Gastroesophageal sphincter (tissue), 4 donors: ENCODE measurements around the gene IFT80. TPM values are rescaled to one million over a fixed set of nuclear protein-coding genes. Genes with fewer than 3 reads are reported as not detected.

Source experiments
- ATAC-seq: fragments of 150-250 bp; one replicate; pipeline ENCODE4 v1.9.1; 2016; ENCODE audit warnings: mild to moderate bottlenecking, moderate library complexity
- H3K27ac ChIP-seq, 4 donors: fragments of 200-600 bp; sonication (generic) in 3 of 4; 1 replicate in 3 of 4; 2 replicates in 1 of 4; pipeline ENCODE4 v1.5.1; 2016 to 2019
- H3K27me3 ChIP-seq: fragments of 200-600 bp; sonication (generic); one replicate; pipeline ENCODE4 v1.5.1; 2019
- H3K36me3 ChIP-seq, 2 donors: fragments of 200-600 bp; sonication (generic); one replicate each; pipeline ENCODE4 v1.5.1; 2019; ENCODE audit warnings: control low read depth in 1 of 2
- H3K4me1 ChIP-seq, 3 donors: fragments of 200-600 bp; sonication (generic); 1 replicate in 2 of 3; 2 replicates in 1 of 3; pipeline ENCODE4 v1.5.1; 2016 to 2019; ENCODE audit warnings: control low read depth in 2 of 3
- H3K4me3 ChIP-seq, 2 donors: fragments of 200-600 bp; sonication (generic); one replicate each; pipeline ENCODE4 v1.5.1; 2019; ENCODE audit warnings: mild to moderate bottlenecking in 1 of 2, moderate library complexity in 1 of 2
- H3K9me3 ChIP-seq, 3 donors: fragments of 200-600 bp; sonication (generic); one replicate each; pipeline ENCODE4 v1.5.1; 2017 to 2019; ENCODE audit warnings: control low read depth in 2 of 3
- CTCF ChIP-seq, 4 experiments: fragments of 200-600 bp in 2 of 4; fragments of 450-650 bp in 2 of 4; sonication (generic) in 1 of 4; IDR thresholded peaks; one replicate each; pipeline ENCODE4 v1.5.1; 2017 to 2019; ENCODE audit warnings: antibody characterized with exemption in 4 of 4, mild to moderate bottlenecking in 2 of 4, moderate library complexity in 2 of 4
- EP300 ChIP-seq: sonication (generic); formaldehyde crosslinking; IDR thresholded peaks from one replicate; pipeline ENCODE4 v1.6.1; 2017; ENCODE audit warnings: antibody characterized with exemption, mild to moderate bottlenecking
- POLR2A ChIP-seq, 2 donors: fragments of 450-650 bp; IDR thresholded peaks; one replicate each; pipeline ENCODE4 v1.6.1; 2017; ENCODE audit warnings: antibody characterized with exemption in 2 of 2, mild to moderate bottlenecking in 2 of 2, moderate library complexity in 1 of 2
- POLR2AphosphoS5 ChIP-seq: sonication (generic); formaldehyde crosslinking; IDR thresholded peaks from one replicate; pipeline ENCODE4 v1.6.1; 2017; ENCODE audit warnings: antibody characterized with exemption
- WGBS, 2 donors: methylation state at CpG; one replicate each; pipeline ENCODE4 v1.1.5; 2018; ENCODE audit warnings: low coverage in 1 of 2; 5-methylcytosine and 5-hydroxymethylcytosine counted together
- small RNA-seq, 4 donors: library from RNA; depleted of rRNA; stranded (forward); fragments of <200 nt; gene quantifications; one replicate each; pipeline ENCODE3, GENCODE V24; 2016
- total RNA-seq, 4 donors: library from RNA; depleted of rRNA; stranded (reverse); fragments of >200 nt; gene quantifications; one replicate each; pipeline ENCODE4 v1.1.0, GENCODE V29; 2016

The IFT80 gene
- total RNA-seq, 4 donors from 2014 or later, result 14.9 to 36.6 (median 20.1) TPM

- TF ChIP-seq EP300, result no peak
- TF ChIP-seq POLR2A (IDR thresholded peaks at IDR 0.05), result no peak
- no peak for TF ChIP-seq CTCF (IDR thresholded peaks at IDR 0.05)
- no peak for TF ChIP-seq POLR2AphosphoS5
- H3K27me3 ChIP-seq, result no peaks in the 10 kb centered on the region
- ATAC-seq, result no peak
- no peaks in the 10 kb centered on the region for H3K36me3 ChIP-seq
- no peak overlapping the region for H3K27ac ChIP-seq
- H3K9me3 ChIP-seq, result no peaks in the 10 kb centered on the region
- WGBS, 2 donors, result 66 to 79% methylated on average over 2 to 3 of the region's 4 CpGs
- no peaks in the 10 kb centered on the region for H3K4me1 ChIP-seq
- no peak overlapping the region for H3K4me3 ChIP-seq
These were observed 181.3 kb downstream of the IFT80 start for GRCh38 chr3:160217675-160218074.

- no peaks in the 10 kb centered on the region for H3K27me3 ChIP-seq
- 70 to 100% methylated on average over 1 of the region's 1 CpG for WGBS, 2 donors
- no peak overlapping the region for H3K4me3 ChIP-seq
- H3K4me1 ChIP-seq, result no peaks in the 10 kb centered on the region
- TF ChIP-seq EP300 (no peak), POLR2A (IDR thresholded peaks at IDR 0.05) (no peak), CTCF (IDR thresholded peaks at IDR 0.05) (no peak), POLR2AphosphoS5 (no peak)
- no peaks in the 10 kb centered on the region for H3K36me3 ChIP-seq
- H3K9me3 ChIP-seq, result no peaks in the 10 kb centered on the region
- no peak overlapping the region for H3K27ac ChIP-seq
- ATAC-seq, result no peak
These were observed 185.8 kb downstream of the IFT80 start for GRCh38 chr3:160213191-160213590.

GRCh38 chr3:160210799-160211221 lies 188.2 kb downstream of the IFT80 start:
- 67% methylated on average over 1 of the region's 1 CpG for WGBS, 2 donors
- Histone ChIP-seq H3K36me3 (no peaks in the 10 kb centered on the region), H3K27ac (no peak overlapping the region), H3K9me3 (no peaks in the 10 kb centered on the region), H3K4me1 (no peaks in the 10 kb centered on the region), H3K27me3 (no peaks in the 10 kb centered on the region), H3K4me3 (no peak overlapping the region)
- no peak for ATAC-seq
- TF ChIP-seq POLR2A (IDR thresholded peaks at IDR 0.05) (no peak), POLR2AphosphoS5 (no peak), EP300 (no peak), CTCF (IDR thresholded peaks at IDR 0.05) (no peak)

GRCh38 chr3:160210341-160210740 lies 188.7 kb downstream of the IFT80 start:
- TF ChIP-seq POLR2A (IDR thresholded peaks at IDR 0.05), result no peak
- TF ChIP-seq EP300, result no peak
- Histone ChIP-seq H3K27ac (no peak overlapping the region), H3K4me1 (no peaks in the 10 kb centered on the region), H3K27me3 (no peaks in the 10 kb centered on the region), H3K4me3 (no peak overlapping the region), H3K9me3 (no peaks in the 10 kb centered on the region), H3K36me3 (no peaks in the 10 kb centered on the region)
- 100% methylated on average over 1 of the region's 1 CpG; no CpG with 5 or more reads in 1 of the 2 donors for whole genome bisulfite sequencing, 2 donors
- ATAC-seq, result no peak

Small RNA genes within 50 kb of the gene (small RNA-seq; reads per million reads assigned to genes)
- 3.3 to 8.7 (median 5.9) reads per million in 4 donors for gene MIR15B
- 0.45 to 1.1 (median 0.85) reads per million in 4 donors for gene MIR16-2

Other genes with a start within 250 kb of the IFT80 start
- gene C3orf80, start 173.8 kb downstream of the IFT80 start, total RNA-seq, result 1 to 10 TPM in 1 of 4 donors, under 1 TPM in 3; 0.12 to 1.1 (median 0.46) TPM
- gene SMC4, start 425 bp upstream of the IFT80 start, total RNA-seq, result 10 to 100 TPM; 21.7 to 40.8 (median 26.9) TPM
- gene TRIM59, start 50.6 kb upstream of the IFT80 start, total RNA-seq, result 1 to 10 TPM; 2.2 to 3.2 (median 2.5) TPM
- 10 to 100 TPM; 42.7 to 69.5 (median 55.6) TPM for gene KPNA4, start 166.3 kb upstream of the IFT80 start, total RNA-seq